ENCODE data around the gene FGG.

The FGG gene

GRCh38 chr4:154614306-154614705 is 1.9 kb upstream of the FGG start:
- TF ChIP-seq, protein P1, sequence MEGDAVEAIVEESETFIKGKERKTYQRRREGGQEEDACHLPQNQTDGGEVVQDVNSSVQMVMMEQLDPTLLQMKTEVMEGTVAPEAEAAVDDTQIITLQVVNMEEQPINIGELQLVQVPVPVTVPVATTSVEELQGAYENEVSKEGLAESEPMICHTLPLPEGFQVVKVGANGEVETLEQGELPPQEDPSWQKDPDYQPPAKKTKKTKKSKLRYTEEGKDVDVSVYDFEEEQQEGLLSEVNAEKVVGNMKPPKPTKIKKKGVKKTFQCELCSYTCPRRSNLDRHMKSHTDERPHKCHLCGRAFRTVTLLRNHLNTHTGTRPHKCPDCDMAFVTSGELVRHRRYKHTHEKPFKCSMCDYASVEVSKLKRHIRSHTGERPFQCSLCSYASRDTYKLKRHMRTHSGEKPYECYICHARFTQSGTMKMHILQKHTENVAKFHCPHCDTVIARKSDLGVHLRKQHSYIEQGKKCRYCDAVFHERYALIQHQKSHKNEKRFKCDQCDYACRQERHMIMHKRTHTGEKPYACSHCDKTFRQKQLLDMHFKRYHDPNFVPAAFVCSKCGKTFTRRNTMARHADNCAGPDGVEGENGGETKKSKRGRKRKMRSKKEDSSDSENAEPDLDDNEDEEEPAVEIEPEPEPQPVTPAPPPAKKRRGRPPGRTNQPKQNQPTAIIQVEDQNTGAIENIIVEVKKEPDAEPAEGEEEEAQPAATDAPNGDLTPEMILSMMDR (IDR thresholded peaks at IDR 0.05) = no peak

DNA sequence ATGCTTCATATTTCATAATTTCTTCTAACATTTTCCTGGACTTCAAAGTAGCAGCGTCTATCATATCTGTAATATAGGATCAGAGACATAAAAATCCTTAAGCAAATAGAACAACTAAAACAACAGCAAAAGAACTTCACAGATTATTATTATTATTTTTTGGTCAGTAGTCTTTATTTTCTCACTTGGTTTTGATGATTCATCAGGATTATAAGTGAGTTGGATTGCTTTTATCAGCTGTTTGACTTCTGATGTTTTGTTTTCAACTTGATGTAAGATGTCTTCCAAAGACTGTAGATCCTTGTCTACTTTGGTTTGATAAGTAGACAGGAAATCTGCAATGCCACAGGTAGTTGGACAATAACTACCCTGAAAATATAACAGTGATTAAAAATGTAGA is 623 bp downstream of the FGG start:
- no peak overlapping the region for H3K27ac ChIP-seq
- TF ChIP-seq ZFX (IDR thresholded peaks at IDR 0.05; ENCODE audit: borderline replicate concordance) = no peak
- TF ChIP-seq, protein P1 (IDR thresholded peaks at IDR 0.05) = no peak

More at GRCh38 chr4:154614306-154614705, 1.9 kb upstream of the FGG start:
- H3K27ac ChIP-seq = no peak overlapping the region

GRCh38 chr4:154610582-154610981 is 1.9 kb downstream of the FGG start:
- TF ChIP-seq ZFX (IDR thresholded peaks at IDR 0.05; ENCODE audit: borderline replicate concordance) = no peak
- TF ChIP-seq, protein P1 (IDR thresholded peaks at IDR 0.05) = no peak
- H3K27ac ChIP-seq = no peak overlapping the region

GRCh38 chr4:154609532-154609931 is 2.9 kb downstream of the FGG start:
- TF ChIP-seq, protein P1 (IDR thresholded peaks at IDR 0.05) = no peak
- TF ChIP-seq ZFX (IDR thresholded peaks at IDR 0.05; ENCODE audit: borderline replicate concordance) = no peak
- H3K27ac ChIP-seq = no peak overlapping the region

DNA sequence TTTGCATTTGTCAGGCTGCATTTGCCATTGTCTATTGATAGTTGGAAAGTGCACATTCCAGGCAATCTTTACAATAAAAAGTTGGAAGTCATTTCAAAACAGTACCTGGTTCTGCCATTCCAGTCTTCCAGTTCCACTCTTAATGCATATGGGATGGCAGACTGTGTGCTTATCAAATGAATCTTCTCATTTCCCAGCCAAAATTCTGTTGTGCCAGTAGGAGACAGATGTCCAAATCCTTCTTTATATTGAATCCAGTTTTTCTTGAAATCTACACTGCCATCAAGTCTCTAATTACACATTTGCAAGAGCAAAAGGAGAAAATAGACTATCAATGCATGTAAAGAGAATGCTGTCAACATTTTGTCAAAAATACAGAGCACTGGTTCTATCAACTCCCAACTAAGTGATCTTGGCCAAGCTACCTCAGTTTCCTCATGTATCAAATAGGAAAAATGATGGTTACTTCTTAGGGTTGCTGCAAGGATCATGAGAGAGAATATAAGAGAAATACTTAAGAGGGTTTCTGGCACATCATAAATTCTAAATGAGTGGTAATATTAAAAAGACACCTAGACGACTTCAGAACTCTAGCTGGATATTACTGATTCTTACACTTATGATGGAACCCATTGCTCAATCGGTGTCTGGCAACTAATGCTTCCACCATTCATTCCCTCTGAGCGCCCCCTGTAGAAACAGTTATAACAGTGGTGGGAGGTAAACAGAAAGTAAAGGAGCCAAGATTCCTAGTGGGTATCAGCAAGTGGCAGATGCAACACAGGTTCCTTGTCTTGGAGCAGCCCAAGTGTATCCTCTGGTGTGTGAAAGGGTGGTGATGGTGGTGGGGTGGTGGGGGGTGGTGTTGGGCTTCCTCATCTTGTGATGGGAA is 3.8 kb downstream of the FGG start:
- no peak overlapping the region for H3K27ac ChIP-seq
- no peak for TF ChIP-seq ZFX (IDR thresholded peaks at IDR 0.05; ENCODE audit: borderline replicate concordance)
- TF ChIP-seq, protein P1 (IDR thresholded peaks at IDR 0.05) = no peak

DNA sequence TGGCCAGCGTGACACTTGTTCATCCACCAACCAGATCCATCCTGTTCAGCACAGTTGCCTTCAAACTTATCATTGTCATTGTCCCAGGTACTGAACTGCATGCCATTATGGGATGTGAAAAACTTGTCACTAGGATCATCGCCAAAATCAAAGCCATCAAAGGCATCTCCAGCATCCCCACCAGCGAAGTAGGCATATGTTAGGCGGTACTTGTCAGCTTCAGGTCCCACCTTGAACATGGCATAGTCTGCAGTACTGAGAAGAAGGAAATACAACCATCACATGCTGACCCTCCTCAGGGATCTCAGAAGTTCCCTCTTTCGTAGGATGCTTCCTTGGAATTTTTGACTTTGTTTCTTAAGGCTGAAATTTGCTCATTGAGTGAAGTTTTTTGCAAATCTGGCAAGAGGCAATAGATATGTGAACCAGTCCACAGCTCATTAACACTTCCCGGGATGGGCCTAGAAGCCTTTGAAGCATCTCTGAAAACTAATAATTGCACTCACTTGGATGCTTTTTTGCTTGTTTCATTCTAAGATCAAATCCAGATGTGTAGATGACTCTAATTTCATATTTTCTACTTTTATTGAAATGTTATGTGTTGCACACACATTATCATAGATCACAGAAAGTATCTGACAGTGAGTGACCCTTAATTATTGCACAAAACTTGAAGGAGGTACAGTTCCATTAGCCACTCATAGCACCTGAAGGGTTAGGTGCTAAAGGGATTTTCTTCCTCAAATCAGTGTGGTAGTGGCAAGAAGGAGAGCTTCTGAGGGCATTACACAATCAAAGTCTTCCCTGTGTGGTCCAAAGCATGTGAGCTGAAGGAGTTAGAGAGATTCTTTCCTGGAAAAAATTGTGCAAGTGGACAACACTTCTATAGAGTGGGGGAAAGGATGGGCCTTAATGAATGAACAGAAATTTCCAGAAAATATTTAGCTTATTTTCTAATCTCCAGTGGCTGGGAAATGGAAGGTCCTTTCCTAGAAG is 5.4 kb downstream of the FGG start:
- H3K27ac ChIP-seq = no peak overlapping the region
- TF ChIP-seq, protein P1 (IDR thresholded peaks at IDR 0.05) = no peak
- TF ChIP-seq ZFX (IDR thresholded peaks at IDR 0.05; ENCODE audit: borderline replicate concordance) = no peak

Measured in 22Rv1 (cell line).